Kidney tubule cell (primary cell): Measurements from ENCODE around the gene SPSB3.
"Not testable (repeated sequence)": the region's sequence is repeated elsewhere in the genome, so short reads cannot be mapped to it uniquely, and the experiment has no call there.

Experiments
- DNase-seq: peaks from one replicate; pipeline ENCODE4 v3.0.0-alpha.2; 2018; ENCODE audit warnings: low spot score

SPSB3 gene

DNA sequence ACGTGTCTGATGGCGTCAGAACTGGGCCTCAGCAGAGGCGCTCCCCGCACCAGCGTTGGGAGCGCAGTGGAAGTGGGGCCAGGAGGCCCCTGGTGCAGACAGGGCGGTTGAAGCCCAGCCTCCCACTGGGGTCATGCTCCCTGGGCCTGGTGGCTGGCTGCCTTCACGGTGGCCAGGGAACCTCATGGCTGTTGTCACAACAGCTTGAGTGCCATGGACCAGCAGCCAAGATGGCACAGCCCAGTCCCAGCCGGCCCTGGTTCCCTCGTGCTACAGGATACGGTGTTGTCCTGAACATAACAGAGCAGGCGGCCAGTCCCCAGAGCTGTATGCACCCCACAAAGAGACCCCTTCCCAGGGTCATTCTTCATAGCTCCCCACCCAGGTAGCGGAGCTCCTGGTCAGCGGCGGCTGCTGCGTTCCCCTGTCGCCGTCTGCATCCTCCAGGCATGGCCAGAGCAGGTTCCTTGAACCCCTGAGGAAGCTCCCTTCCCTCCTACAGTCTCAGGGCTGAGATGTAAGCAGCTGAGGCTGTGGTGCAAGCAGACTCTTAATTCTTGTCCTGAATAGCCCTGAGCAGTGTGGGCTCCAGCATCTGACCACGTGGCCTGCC is 40.7 kb downstream of the SPSB3 start:
- no peak for DNase-seq

- no peak for DNase-seq
These were observed 41.4 kb downstream of the SPSB3 start for GRCh38 chr16:1740781-1741490.

DNA sequence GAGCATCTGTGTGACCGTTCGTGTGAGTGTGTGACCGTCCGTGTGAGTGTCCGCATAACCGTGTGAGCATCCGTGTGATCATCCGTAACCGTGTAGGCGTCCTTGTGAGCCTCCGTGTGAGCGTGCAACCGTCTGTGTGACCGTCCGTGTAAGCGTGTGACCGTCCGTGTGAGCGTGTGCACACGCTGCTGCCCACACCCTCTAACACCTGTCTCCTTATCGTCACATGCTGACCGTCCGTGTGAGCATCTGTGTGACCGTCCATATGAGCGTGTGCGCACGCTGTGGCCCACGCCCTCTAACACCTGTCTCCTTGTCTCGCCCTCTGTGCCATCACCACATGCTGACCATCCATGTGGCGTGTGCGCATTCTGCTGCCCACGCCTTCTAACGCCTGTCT is 42.1 kb downstream of the SPSB3 start:
- no peak for DNase-seq

GRCh38 chr16:1734816-1735215 is 47.6 kb downstream of the SPSB3 start:
- DNase-seq = no peak

DNA sequence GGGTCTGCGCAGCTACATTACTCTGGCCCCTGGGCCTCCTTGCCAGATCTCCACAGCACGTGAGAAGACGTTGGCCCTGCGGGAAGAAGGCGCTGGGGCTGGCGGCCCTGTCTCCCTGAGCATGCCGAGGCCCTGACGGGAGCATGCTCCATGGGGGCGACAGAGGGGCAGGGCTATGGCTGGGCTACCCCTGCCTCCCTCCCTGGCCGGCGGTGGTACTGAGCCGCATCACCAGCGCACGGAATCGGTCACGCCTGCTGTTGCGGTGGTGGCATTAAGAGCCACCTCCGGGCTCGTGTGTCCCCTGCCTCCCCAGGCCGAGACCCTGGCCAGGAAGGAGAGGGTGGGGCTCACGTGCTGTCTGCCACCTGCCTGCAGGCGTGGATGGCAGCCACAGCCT is 48.2 kb downstream of the SPSB3 start:
- no peak for DNase-seq

GRCh38 chr16:1732551-1732987 is 49.8 kb downstream of the SPSB3 start:
- not testable (repeated sequence) for DNase-seq

GRCh38 chr16:1732071-1732470 is 50.3 kb downstream of the SPSB3 start:
- no peak for DNase-seq

DNA sequence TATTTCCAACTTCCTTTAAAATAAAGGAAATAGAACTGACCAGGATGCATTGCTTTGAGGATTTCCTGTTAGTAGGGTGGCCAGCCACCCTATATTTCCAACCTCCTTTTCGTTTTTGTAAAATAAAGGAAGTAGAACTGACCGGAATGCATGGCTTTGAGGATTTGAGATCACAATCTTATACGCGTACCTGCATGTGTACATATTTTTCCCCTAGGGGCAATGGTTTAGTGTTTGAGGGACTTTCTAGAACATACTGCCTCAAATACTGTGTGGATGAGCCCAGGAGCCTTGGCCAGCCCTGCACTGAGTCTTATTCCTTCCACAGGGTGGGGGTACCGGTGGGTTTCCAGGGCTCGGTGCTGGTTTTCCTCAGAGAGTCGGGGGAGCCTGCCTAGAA is 50.8 kb downstream of the SPSB3 start:
- DNase-seq = no peak

GRCh38 chr16:1731073-1731472 is 51.3 kb downstream of the SPSB3 start:
- no peak for DNase-seq

GRCh38 chr16:1729445-1729844 is 52.9 kb downstream of the SPSB3 start:
- no peak for DNase-seq

GRCh38 chr16:1729026-1729425 is 53.3 kb downstream of the SPSB3 start:
- DNase-seq = no peak

- no peak for DNase-seq
These were observed 54.4 kb downstream of the SPSB3 start for GRCh38 chr16:1727651-1728624.
